ENCODE data around the gene CPNE4.

Gene CPNE4

GRCh38 chr3:131485119-131485518, 549.7 kb downstream of the CPNE4 start:
- peaks cover 92% of the 10 kb centered on the region for H3K36me3 ChIP-seq (ENCODE audit: low read depth)
- no peak for ATAC-seq (ENCODE audit: low read depth)
- no peak for TF ChIP-seq CTCF (IDR thresholded peaks at IDR 0.05; ENCODE audit: poor library complexity, severe bottlenecking)
- H3K4me3 ChIP-seq (ENCODE audit: severe bottlenecking), result no peak overlapping the region
- H3K27ac ChIP-seq (ENCODE audit: poor library complexity, severe bottlenecking), result no peak overlapping the region
- H3K9me3 ChIP-seq (ENCODE audit: severe bottlenecking), result no peaks in the 10 kb centered on the region
- DNase-seq (ENCODE audit: low spot score), result no peak
- no peaks in the 10 kb centered on the region for H3K4me1 ChIP-seq (ENCODE audit: insufficient read depth, poor library complexity, severe bottlenecking)
- H3K27me3 ChIP-seq (ENCODE audit: insufficient read depth, poor library complexity, severe bottlenecking), result no peaks in the 10 kb centered on the region

GRCh38 chr3:131484496-131485111, 550.2 kb downstream of the CPNE4 start:
- DNase-seq (ENCODE audit: low spot score), result no peak
- H3K36me3 ChIP-seq (ENCODE audit: low read depth), result peaks cover 90% of the 10 kb centered on the region

More at GRCh38 chr3:131484496-131485111, 550.2 kb downstream of the CPNE4 start:
- ATAC-seq (ENCODE audit: low read depth), result no peak
- no peak overlapping the region for H3K4me3 ChIP-seq (ENCODE audit: severe bottlenecking)
- TF ChIP-seq CTCF (IDR thresholded peaks at IDR 0.05; ENCODE audit: poor library complexity, severe bottlenecking), result no peak
- H3K27ac ChIP-seq (ENCODE audit: poor library complexity, severe bottlenecking), result no peak overlapping the region
- H3K27me3 ChIP-seq (ENCODE audit: insufficient read depth, poor library complexity, severe bottlenecking), result no peaks in the 10 kb centered on the region
- no peaks in the 10 kb centered on the region for H3K4me1 ChIP-seq (ENCODE audit: insufficient read depth, poor library complexity, severe bottlenecking)
- no peaks in the 10 kb centered on the region for H3K9me3 ChIP-seq (ENCODE audit: severe bottlenecking)
